GM19328 (cell line): ENCODE data around the gene PLET1.

Experiments used
- ATAC-seq: cut with Tn5 transposase; IDR thresholded peaks from one replicate; pipeline ENCODE4 v1.9.1; 2021; ENCODE audit warnings: mild to moderate bottlenecking, moderate library complexity; ENCODE audit not compliant: unreplicated experiment

The PLET1 gene

DNA sequence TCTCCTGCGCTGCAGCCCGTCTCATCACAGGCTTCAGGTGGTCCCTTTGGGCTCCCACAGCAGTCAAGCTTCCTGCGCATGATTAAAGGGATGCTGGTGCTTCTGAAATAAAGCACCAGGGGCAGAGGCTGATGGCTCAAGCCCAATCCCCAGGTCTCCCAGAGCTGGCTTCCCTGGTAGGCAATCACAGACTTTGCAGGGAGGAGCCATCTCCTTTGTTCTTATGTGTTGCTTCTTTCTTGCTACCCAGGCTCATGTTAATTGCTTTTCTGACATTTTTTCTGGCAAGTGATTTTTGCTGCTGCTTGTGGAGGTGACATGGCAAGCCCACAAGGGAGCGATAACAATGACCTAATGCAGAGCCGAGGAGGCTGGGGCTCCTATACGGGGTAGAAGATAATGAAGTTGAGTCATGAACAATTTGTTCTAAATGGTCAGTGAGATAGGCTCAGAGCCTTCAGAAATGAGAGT is 25.2 kb upstream of the PLET1 start:
- no peak for ATAC-seq

GRCh38 chr11:112281726-112282125 is 21.1 kb upstream of the PLET1 start:
- ATAC-seq, result no peak

DNA sequence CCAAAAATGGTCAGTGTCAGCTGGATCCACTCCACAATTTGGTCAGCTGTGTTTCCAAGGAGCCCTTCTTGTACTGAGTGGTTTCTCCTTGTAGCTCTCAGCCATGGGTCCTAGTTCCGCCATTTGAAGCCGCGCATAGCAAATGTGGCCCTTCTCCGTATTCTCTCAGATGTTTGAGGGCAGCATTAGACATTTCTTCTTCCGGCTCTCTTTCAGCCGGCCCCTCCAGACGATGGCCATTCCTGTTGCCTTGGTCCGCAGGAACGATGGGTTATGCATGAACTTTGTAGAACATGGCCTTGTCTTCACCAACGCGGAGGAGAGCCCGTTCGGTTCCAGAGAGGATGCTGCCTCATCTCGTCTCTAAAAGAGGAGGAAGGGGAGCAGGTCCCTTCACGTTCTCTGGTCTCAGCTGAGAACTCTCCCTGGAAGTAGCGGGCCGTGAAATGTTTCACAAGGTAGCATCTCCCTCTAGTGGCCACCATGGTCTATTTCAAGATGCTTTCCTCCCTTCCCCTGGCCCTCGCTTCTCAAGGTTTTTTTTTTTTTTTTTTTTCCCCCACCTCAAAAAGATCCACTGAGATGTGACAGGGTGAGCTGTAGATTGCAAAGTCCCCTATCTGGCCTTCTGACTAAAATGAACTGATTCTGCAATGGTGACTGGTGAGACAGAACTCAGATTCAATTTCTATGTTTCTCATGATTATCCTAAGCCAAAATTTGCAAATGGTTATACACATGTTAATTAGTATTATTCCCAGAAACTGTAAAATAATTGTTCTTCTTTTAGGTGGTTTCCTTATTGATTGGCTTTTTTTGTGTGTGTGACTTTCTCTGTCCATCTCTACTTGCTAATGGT is 19.8 kb upstream of the PLET1 start:
- ATAC-seq, result peak; percentile 47

DNA sequence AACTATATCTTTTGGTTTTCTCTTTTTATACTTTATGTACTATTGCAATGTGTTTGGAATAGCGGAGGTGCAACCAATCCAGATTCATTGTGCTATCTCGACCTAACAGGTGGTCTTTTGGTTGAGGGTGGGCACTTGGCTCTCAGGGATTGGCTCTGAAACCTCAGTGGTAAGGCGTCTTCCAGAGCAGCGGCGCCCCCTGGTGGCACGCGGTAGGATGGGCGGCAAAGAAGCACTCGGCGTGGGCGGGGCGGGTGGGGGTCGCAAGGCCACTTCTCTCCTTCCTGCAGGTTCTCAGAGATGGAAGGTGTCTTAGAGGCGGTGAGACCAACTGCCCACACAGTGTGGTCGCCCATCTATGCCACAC is 19.2 kb upstream of the PLET1 start:
- ATAC-seq, result peak; percentile 44

DNA sequence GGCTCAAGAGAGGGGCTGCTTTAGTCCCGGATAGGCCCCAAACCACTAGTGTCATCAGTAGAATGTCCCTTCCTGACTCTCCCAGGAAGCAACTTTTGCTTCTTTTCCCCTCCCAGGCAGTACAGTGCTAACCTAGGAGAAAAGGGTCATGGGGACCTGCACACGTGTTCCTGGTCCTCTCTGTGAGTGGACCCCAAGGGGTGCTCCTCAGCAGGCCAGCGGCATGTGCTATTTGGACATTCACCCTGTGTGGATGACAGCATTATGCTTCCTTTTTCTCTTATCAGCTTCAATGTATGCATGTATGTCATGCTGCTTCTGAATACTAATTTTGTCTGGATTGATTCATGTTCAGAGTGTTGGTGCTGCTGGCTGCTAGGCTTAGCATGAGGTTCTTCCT is 18.1 kb upstream of the PLET1 start:
- no peak for ATAC-seq

GRCh38 chr11:112277941-112278340 is 17.3 kb upstream of the PLET1 start:
- ATAC-seq, result no peak

- ATAC-seq, result no peak
Observed at GRCh38 chr11:112277029-112277428, 16.4 kb upstream of the PLET1 start.

DNA sequence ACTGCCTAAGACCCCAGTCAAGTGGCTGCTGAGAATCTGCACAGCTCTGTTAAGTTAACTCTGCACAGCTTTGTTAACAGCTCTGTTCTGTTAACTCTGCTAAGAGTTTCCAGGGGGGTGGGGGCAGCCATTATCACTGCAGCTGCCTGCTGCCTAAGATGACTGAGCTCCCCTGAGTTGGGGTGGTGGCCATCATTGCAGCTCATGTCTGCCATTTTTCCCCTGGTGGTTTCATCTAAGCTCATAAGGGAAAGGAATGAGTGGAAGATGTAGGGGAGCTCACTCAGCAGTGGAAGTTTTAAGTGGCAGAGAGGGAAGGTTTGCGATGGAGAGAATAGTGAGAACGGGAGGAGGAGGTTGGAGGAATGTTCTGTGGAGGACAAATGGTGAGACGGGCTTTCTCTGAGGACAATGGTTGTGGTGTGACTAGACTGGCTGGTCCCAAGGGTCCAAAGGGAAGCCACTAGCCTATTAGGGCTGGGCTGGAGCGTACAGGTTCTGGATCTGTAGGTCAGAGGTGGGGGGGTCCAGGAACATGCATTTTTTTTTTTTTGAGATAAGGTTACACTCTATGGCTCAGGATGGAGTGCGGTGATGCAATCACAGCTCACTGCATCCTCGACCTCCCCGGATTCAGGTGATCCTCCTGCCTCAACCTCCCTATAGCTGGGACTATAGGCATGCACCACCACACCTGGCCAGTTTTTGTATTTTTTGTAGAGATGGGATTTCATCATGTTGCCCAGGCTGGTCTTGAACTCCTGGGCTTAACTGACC is 13.5 kb upstream of the PLET1 start:
- no peak for ATAC-seq

- no peak for ATAC-seq
Observed at GRCh38 chr11:112273066-112273465, 12.4 kb upstream of the PLET1 start.

- ATAC-seq, result no peak
Observed at GRCh38 chr11:112271242-112271641, 10.6 kb upstream of the PLET1 start.

DNA sequence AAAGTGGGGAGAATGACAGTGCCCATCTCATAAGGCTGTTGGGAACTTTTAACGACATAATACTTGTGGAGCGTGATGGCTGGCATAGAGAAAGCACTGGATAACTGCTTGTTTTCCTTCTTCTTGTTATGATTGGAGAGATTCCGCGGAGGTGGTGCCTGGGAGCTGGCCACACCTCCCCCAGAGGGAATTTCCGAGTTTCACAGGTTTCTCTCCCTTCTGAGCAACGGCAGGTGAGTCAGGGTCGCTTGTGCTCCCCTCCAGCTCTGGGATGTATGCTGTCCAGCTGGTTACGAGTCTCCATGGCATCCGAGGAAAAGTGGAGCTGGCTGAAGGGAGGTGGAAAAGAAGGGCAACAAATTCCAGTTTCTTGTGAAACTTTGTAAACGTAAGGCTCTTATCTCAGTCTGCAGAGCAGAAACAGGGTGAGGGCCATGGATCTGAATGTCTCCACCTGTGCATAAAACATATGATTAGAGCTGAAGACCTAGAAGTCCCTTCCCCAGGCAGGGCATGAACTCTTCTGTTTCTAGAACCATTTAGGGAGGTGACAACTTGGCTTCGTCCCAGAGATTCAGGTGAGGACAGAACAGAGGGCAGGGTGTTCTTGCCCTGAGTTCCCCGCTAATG is 10.0 kb upstream of the PLET1 start:
- ATAC-seq, result no peak

GRCh38 chr11:112269139-112269538 is 8.5 kb upstream of the PLET1 start:
- ATAC-seq, result no peak

DNA sequence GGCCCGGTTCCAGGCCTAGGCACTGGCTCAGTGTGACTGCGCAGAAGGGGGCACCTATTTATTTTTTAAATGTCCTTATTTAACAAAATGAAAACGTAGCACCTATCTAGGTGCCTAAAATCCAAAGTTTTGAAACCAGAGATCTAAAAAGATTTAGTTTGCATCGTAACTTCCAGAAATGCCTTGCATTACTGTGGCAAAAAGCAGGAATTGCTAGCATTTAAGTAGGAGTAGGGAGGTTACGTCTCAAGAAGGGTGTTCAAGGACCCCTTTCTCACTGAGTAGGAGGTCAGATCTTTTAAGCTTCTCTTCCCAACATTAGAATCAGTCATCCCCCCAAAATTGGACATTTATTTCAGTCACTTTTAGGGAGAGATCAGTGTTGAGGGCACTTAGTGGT is 7.7 kb upstream of the PLET1 start:
- ATAC-seq, result no peak

DNA sequence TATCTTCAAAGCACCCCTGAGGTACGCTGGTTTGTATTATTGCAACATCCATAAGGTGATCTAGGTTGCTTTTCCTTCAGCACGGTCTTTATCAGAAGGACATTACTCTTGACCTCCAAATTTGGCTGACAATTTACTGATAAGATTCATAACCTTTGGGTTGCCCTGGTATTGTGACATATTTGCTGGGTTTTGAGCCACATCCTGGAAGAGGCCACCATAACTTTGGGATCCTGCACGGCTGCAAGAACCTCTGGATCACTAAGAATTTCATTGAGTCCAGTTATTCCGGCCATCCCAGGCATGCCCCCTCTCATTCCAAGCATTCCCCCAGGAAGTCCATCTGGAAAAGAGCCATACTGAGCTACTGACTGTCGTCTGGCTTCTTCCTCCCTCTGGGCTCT is 6.5 kb upstream of the PLET1 start:
- no peak for ATAC-seq

- ATAC-seq, result no peak
Observed at GRCh38 chr11:112266410-112266778, 5.7 kb upstream of the PLET1 start.

DNA sequence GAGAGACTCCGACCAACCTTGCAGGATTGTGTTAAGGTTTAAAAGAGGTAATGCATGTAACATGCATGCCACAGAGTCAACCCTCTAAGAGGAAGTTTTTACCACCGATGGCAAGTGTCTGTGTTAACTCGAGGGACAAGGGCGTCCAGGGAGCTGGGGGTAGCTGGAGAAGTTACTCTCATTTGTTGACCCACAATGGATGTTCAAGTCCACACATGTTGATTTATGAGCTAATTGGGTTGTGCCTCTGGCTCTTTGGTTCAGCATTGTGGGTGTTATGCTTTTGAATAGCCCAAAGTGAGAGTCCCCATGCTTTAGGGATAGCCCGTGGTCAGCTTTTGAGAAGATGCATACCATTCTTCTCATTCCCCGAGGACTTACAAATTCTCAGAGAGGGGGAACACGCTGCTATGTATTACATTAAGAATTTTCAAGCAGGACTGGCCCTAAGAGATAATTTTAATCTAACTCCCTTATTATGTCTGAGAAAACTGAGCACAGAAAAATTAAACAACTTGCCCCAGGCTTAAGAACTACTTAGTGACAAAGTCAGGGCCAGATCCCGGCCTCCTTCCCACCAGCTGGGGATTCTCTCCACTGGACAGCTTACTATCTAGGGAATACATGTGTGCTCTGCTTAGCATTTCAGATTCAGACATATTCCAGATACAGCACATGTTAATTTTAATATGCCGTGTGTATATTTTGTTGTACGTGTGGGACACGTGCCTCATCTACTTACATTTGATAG is 5.2 kb upstream of the PLET1 start:
- ATAC-seq, result no peak

DNA sequence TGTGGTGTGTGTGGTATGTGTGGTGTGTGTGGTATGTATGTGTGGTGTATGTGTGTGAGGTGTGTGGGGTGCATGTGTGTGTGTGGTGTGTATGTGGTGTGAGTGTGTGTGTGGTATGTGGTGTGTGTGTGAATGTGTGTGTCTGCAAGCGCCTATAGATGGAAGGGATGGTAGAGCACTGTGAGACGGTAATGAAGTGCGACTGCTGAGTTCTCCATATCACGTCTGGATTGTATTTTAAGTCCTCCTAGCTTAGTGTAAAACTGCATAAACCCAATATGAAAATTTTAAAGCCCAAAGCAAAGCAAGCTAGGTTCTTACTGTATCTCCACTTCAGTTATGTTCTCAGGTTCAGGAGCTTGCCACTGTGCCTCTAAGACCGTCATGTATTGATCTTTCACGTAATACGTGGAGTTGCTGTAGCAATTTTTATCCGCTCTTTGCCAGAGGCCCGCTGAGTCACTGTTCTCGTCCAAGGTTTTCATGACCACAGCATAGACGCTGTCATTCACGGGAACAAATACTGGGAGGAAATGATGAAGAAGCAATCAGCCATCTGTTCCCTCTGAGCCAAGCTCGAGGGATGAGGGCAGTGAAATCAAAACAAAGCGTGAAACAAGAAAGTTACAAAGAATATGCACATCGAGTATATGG is 5.5 kb downstream of the PLET1 start:
- no peak for ATAC-seq

DNA sequence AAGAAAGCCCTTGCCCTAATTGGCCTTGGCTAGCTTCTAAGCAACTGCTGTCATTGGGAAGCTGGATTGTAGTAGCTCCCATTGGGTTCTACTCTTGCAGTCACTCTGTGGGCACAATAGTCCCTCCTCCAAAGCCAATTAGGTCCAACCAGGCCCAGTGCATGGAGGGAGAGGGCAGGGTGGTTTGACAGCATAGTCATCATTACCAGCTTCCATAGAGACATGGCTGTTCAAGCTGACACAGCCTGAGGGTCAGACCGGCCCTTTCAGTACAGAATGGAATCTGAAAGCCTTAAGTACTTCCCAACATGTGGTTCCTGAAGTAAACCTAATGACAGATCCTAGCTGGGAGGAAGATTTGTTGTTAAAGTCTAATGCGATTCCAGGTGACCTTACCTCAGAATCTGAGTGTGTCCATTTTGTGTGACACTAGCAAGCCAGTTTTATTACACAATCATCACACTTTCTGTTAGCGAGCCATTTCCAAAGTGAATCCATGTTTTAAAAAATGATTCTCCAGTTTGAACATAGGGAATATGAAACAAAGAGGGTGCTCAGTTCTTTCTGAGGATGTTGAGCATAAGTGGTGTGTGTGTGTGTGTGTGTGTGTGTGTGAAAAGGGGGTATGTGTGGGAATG is 6.9 kb downstream of the PLET1 start:
- ATAC-seq, result no peak

GRCh38 chr11:112249871-112250610 is 10.6 kb downstream of the PLET1 start:
- no peak for ATAC-seq
